GM13977 (cell line): ENCODE measurements around the gene DCDC1.

Experiments
- DNase-seq: peaks from one replicate; pipeline ENCODE4 v3.0.0; 2012; ENCODE audit warnings: low spot score
- in situ Hi-C: fragments of 300-500 bp; cut with MboI; formaldehyde crosslinking; loops from one replicate; pipeline ENCODE4 v1.12.0; 2022; ENCODE audit warnings: low sequenced_read_pairs, low pct_unique_long_range_greater_than_20kb, mixed read lengths, inconsistent platforms; ENCODE audit not compliant: unreplicated experiment
- TF ChIP-seq, protein P1 (sequence below): IDR thresholded peaks from 2 replicates; pipeline ENCODE4 v1.5.1; 2012; ENCODE audit warnings: mild to moderate bottlenecking, control low read depth; ENCODE audit not compliant: insufficient read depth; ENCODE audit errors: extremely low read depth, missing control alignments

The DCDC1 gene

DNA sequence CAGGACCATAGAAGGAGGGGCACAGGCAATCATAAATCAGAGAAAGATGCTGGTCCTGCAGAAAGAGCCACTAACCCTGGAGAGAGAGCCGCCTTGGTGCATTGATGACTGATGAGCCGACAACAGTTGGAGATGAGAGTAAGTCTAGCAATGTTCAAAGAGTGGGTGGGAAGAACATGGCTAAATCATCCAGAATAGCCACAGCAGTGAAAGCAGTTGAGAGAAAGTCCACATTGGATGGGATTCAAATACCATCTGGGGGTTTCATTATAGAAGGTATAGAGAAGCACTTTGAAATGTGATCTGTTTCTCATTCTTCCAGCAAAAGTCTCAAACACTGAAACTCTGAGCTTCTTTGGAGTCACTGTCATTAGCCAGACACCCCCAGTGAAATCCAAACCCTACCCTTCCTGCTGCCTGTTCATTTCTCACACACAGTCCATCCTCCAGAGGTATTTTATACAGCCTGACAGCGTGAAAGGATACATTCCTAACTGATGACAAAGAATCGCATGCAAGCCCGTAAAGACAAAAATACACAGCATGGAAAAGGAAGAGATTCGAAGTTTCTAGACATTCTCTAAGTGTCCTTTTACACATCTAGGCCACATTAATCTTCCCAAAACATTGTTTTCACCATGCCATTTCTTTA is 480.3 kb downstream of the DCDC1 start:
- TF ChIP-seq, protein P1, sequence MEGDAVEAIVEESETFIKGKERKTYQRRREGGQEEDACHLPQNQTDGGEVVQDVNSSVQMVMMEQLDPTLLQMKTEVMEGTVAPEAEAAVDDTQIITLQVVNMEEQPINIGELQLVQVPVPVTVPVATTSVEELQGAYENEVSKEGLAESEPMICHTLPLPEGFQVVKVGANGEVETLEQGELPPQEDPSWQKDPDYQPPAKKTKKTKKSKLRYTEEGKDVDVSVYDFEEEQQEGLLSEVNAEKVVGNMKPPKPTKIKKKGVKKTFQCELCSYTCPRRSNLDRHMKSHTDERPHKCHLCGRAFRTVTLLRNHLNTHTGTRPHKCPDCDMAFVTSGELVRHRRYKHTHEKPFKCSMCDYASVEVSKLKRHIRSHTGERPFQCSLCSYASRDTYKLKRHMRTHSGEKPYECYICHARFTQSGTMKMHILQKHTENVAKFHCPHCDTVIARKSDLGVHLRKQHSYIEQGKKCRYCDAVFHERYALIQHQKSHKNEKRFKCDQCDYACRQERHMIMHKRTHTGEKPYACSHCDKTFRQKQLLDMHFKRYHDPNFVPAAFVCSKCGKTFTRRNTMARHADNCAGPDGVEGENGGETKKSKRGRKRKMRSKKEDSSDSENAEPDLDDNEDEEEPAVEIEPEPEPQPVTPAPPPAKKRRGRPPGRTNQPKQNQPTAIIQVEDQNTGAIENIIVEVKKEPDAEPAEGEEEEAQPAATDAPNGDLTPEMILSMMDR = no peak
- in situ Hi-C loops = no loop called here
- DNase-seq = no peak

DNA sequence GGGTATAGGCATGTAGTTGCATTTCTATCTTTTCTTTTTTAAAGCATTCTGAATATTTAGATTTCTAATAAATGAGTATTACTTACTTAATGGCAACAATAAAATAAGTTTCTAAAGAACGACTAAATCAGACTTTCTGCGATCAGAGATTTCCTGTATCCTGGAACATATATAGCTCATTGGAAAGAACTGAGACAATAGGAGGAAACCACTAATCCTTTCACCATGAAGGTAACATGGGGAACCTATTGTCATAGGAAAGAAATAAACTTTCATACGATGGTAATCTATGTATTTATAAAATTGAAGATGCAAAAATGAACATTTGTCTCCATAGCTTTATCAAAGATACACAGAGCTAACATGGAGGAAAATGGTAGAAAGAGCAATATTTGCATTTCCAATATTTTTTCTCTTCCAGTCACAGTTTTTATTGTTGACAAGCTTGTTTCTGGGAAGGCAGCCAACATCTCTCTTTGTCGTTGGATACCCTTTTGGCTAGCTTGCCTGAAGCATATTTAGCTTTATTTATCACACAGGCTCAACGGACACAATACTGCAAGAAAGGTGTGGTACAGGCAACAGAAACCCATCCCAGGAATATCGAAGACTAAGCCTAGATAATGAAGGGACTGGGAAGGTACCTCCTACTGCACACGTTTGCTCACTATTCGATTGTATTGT is 490.1 kb downstream of the DCDC1 start:
- in situ Hi-C loops = no loop called here
- no peak for DNase-seq

DNA sequence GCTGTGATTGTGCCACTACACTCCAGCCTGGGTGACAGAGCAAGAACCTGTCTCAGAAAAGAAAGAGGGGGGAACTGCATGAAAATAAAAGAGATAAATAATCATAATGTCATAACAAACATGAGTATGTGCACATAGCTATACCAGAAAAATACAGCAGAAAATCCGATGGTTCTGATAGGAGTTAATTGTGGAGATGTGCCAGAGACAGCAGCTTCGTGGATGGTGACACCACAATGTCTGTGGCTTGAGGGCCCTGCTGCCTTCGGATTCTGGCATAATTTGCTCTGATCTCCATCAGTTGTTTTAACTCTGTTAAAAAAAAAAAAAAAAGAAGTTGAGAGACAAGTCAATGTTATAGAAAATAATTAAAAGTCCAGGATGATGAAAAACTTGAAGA is 491.1 kb downstream of the DCDC1 start:
- no peak for DNase-seq
- TF ChIP-seq, protein P1 = no peak
- in situ Hi-C loops = no loop called here

More for the DNA sequence above, 490.1 kb downstream of the DCDC1 start:
- TF ChIP-seq, protein P1 = no peak

DNA sequence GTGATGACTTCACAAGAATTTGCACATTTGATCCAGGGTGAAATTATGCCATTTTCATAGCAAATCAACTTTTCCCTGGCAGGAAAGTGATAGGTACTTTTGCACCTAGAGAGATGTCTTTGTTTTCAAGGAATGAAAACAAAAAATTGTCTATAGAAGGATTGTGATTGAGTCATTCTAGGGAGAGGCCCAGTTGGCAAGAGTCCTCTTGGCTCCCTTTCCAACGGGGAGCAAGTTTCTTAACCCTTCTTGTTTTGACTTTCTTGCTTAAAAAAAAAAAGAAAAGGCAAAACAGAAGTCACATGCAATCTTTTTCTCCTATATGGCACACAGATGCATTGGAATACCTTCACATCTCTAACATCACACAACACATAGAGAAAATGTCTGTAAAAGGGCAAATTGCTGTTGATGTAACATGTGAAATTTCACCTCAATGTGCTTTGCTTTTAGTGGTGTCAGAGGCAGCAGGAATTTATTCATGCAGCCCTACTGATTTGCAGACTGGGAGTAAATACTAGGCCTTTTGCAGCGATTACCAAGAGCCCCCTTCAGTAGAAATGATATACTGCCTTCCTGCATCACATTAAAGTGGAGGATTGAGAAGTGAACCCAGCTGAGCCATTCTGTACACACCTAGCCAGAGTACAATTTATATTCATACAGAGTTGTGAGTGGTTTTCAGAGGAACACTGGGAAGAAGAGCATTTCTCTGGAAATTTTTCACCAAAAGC is 492.7 kb downstream of the DCDC1 start:
- TF ChIP-seq, protein P1 = no peak
- DNase-seq = no peak
- in situ Hi-C loops = no loop called here

DNA sequence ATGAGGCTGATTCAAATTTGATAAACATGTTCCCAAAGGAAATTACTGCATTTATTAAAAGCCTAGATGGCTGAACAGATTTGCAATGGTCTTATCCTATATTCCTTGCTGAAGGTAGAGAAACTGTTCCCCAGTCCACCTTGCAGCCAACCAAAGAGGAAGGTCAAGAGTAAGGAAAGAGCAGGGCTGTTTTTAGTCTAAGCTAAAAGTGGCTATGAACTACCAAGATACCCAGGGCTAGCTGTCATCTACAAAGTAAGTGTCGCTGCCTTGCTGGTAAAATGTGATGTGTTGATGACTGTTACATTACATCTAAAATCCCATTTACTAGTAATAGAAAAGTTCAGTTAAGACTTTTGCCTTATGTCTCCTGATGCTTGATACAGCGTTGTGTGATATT is 493.3 kb downstream of the DCDC1 start:
- TF ChIP-seq, protein P1 = no peak
- no peak for DNase-seq
- in situ Hi-C loops = no loop called here

DNA sequence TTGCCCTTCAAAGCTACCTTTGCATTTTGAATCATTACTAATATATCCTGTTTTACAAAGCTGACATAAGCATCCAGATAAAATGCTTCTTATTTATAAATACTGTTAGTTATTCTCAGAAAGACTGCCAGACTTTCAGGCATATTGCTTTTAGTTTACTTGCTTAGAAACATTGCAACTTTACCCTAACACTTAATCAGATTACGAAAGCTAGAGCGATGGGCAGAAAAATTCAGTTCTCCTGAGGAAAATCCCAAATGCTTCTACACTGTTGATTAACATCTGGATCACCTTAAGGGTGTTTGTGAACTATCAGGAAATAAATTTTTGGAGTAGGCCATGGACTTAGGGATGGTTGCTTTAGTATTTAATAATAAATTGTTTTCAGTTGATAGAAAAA is 493.7 kb downstream of the DCDC1 start:
- no peak for DNase-seq
- TF ChIP-seq, protein P1 = no peak
- in situ Hi-C loops = no loop called here
